Measurements from ENCODE around the gene CDYL. TPM values are rescaled to one million over a fixed set of nuclear protein-coding genes. Genes with fewer than 3 reads are reported as not detected.

The CDYL gene
- total RNA-seq, 1 donor from 2014 or later = 53.5 TPM

- Histone ChIP-seq H3K4me3 (no peak overlapping the region), H3K4me1 (no peaks in the 10 kb centered on the region), H3F3A (ENCODE audit: low read depth) (peaks cover 13% of the 10 kb centered on the region), H3K79me2 (ENCODE audit: low read depth) (no peaks in the 10 kb centered on the region), H3K36me3 (no peaks in the 10 kb centered on the region), H3K27me3 (no peaks in the 10 kb centered on the region), H3K4me2 (no peak overlapping the region), H3K27ac (no peak overlapping the region), H2AFZ (replicated peaks) (no peak overlapping the region), H3K9ac (no peak overlapping the region), H4K20me1 (ENCODE audit: low read depth) (no peaks in the 10 kb centered on the region), H3K9me3 (ENCODE audit: low read depth) (no peaks in the 10 kb centered on the region)
- peaks cover 5% of the 10 kb centered on the region for H3K27me3 Mint-ChIP-seq (ENCODE audit: insufficient read depth, low read depth)
- H3K36me3 Mint-ChIP-seq = peaks cover 21% of the 10 kb centered on the region
- no peak overlapping the region for H3K27ac Mint-ChIP-seq
- no peak for TF ChIP-seq CTCF (IDR thresholded peaks at IDR 0.05)
- no peak for TF ChIP-seq EZH2phosphoT487 (IDR thresholded peaks at IDR 0.05)
- TF ChIP-seq EZH2 (IDR thresholded peaks at IDR 0.05) = no peak
- no peak overlapping the region for H3K4me3 Mint-ChIP-seq
- DNase-seq (ENCODE audit: low spot score) = no peak
- peaks cover 2% of the 10 kb centered on the region for H3K4me1 Mint-ChIP-seq
- peaks cover 2% of the 10 kb centered on the region for H3K9me3 Mint-ChIP-seq
Measured at GRCh38 chr6:4958624-4959023, 182.4 kb downstream of the CDYL start.

GRCh38 chr6:4961322-4962168 is 185.3 kb downstream of the CDYL start:
- Mint-ChIP-seq H3K4me3 (no peak overlapping the region), H3K9me3 (peaks cover 7% of the 10 kb centered on the region), H3K27ac (no peak overlapping the region), H3K4me1 (peaks cover 12% of the 10 kb centered on the region), H3K27me3 (ENCODE audit: insufficient read depth, low read depth) (peaks cover 13% of the 10 kb centered on the region), H3K36me3 (peaks cover 4% of the 10 kb centered on the region)
- Histone ChIP-seq H3K79me2 (ENCODE audit: low read depth) (no peaks in the 10 kb centered on the region), H4K20me1 (ENCODE audit: low read depth) (no peaks in the 10 kb centered on the region), H3K27ac (no peak overlapping the region), H3K9me3 (ENCODE audit: low read depth) (no peaks in the 10 kb centered on the region), H3K4me3 (no peak overlapping the region), H3F3A (ENCODE audit: low read depth) (peaks cover 8% of the 10 kb centered on the region), H2AFZ (replicated peaks) (no peak overlapping the region), H3K27me3 (no peaks in the 10 kb centered on the region), H3K4me2 (no peak overlapping the region), H3K9ac (no peak overlapping the region), H3K4me1 (peaks cover 4% of the 10 kb centered on the region), H3K36me3 (no peaks in the 10 kb centered on the region)
- no peak for TF ChIP-seq EZH2 (IDR thresholded peaks at IDR 0.05)
- TF ChIP-seq EZH2phosphoT487 (IDR thresholded peaks at IDR 0.05) = no peak
- no peak for TF ChIP-seq CTCF (IDR thresholded peaks at IDR 0.05)
- no peak for DNase-seq (ENCODE audit: low spot score)

DNA sequence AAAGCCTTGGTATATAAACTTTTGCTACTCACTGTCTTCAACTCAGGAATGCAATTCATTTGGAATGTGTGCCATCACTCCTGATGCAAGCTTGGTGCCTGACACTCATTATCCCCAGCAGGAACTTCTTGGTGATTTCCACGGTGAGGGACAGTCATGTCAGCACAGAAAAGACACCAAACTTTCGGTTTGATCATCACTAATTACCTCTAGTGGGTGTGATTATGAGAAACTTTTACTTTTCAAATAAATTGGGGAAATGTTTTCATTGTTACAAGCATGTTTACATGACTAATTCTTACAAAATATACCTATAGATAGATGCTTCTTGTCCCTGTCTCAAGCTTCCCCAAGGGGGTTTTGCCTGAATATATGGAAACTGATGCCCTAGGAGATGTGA is 186.7 kb downstream of the CDYL start:
- Histone ChIP-seq H3K79me2 (ENCODE audit: low read depth) (no peaks in the 10 kb centered on the region), H3K4me1 (peaks cover 4% of the 10 kb centered on the region), H2AFZ (replicated peaks) (no peak overlapping the region), H3K9ac (no peak overlapping the region), H3K4me3 (no peak overlapping the region), H3K36me3 (no peaks in the 10 kb centered on the region), H4K20me1 (ENCODE audit: low read depth) (no peaks in the 10 kb centered on the region), H3K27me3 (no peaks in the 10 kb centered on the region), H3K9me3 (ENCODE audit: low read depth) (no peaks in the 10 kb centered on the region), H3K27ac (no peak overlapping the region), H3K4me2 (no peak overlapping the region), H3F3A (ENCODE audit: low read depth) (no peaks in the 10 kb centered on the region)
- Mint-ChIP-seq H3K27me3 (ENCODE audit: insufficient read depth, low read depth) (peaks cover 18% of the 10 kb centered on the region), H3K9me3 (peaks cover 7% of the 10 kb centered on the region), H3K4me1 (peaks cover 12% of the 10 kb centered on the region), H3K4me3 (no peak overlapping the region), H3K36me3 (no peaks in the 10 kb centered on the region), H3K27ac (no peak overlapping the region)
- no peak for DNase-seq (ENCODE audit: low spot score)
- TF ChIP-seq EZH2phosphoT487 (IDR thresholded peaks at IDR 0.05) (no peak), CTCF (IDR thresholded peaks at IDR 0.05) (no peak), EZH2 (IDR thresholded peaks at IDR 0.05) (no peak)

All from neural progenitor cell (in vitro differentiated cells).